Measurements from ENCODE around the gene PTPMT1.

PTPMT1 gene

GRCh38 chr11:47599902-47600301 lies 34.5 kb downstream of the PTPMT1 start:
- Histone ChIP-seq H3K4me2 (ENCODE audit: low read depth, low read length, poor library complexity, severe bottlenecking) (no peak overlapping the region), H3K9me2 (replicated peaks; ENCODE audit: insufficient read depth, low read length) (no peaks in the 10 kb centered on the region), H4K20me1 (ENCODE audit: low read depth, low read length) (no peaks in the 10 kb centered on the region), H3K27me3 (ENCODE audit: low read length) (no peaks in the 10 kb centered on the region), H3K9me3 (ENCODE audit: insufficient read depth, low read length) (no peaks in the 10 kb centered on the region), H3F3A (ENCODE audit: insufficient read depth) (no peaks in the 10 kb centered on the region), H2AFZ (ENCODE audit: low read depth, low read length, severe bottlenecking) (no peak overlapping the region), H3K79me2 (ENCODE audit: insufficient read depth, low read length) (no peaks in the 10 kb centered on the region), H3K36me3 (ENCODE audit: low read length) (no peaks in the 10 kb centered on the region), H3K27ac (ENCODE audit: low read depth, low read length) (no peak overlapping the region), H3K9ac (ENCODE audit: low read length) (no peak overlapping the region), H3K4me3 (ENCODE audit: insufficient read depth, low read length, poor library complexity, severe bottlenecking) (no peak overlapping the region)
- no peak for TF ChIP-seq CTCF (IDR thresholded peaks at IDR 0.05; ENCODE audit: insufficient read depth, low read length, poor library complexity, severe bottlenecking)
- no peak for TF ChIP-seq EZH2phosphoT487 (conservative IDR thresholded peaks at IDR 0.05; ENCODE audit: low read length)

GRCh38 chr11:47603295-47603694 lies 37.9 kb downstream of the PTPMT1 start:
- Histone ChIP-seq H3K79me2 (ENCODE audit: insufficient read depth, low read length) (no peaks in the 10 kb centered on the region), H4K20me1 (ENCODE audit: low read depth, low read length) (no peaks in the 10 kb centered on the region), H3K27me3 (ENCODE audit: low read length) (no peaks in the 10 kb centered on the region), H3K36me3 (ENCODE audit: low read length) (no peaks in the 10 kb centered on the region), H3F3A (ENCODE audit: insufficient read depth) (no peaks in the 10 kb centered on the region), H3K9me3 (ENCODE audit: insufficient read depth, low read length) (no peaks in the 10 kb centered on the region), H2AFZ (ENCODE audit: low read depth, low read length, severe bottlenecking) (no peak overlapping the region), H3K9ac (ENCODE audit: low read length) (no peak overlapping the region), H3K4me2 (ENCODE audit: low read depth, low read length, poor library complexity, severe bottlenecking) (no peak overlapping the region), H3K27ac (ENCODE audit: low read depth, low read length) (no peak overlapping the region), H3K4me3 (ENCODE audit: insufficient read depth, low read length, poor library complexity, severe bottlenecking) (no peak overlapping the region), H3K9me2 (replicated peaks; ENCODE audit: insufficient read depth, low read length) (no peaks in the 10 kb centered on the region)
- TF ChIP-seq CTCF (IDR thresholded peaks at IDR 0.05; ENCODE audit: insufficient read depth, low read length, poor library complexity, severe bottlenecking) (no peak), EZH2phosphoT487 (conservative IDR thresholded peaks at IDR 0.05; ENCODE audit: low read length) (no peak)

- H3K79me2 ChIP-seq (ENCODE audit: insufficient read depth, low read length), result no peaks in the 10 kb centered on the region
- no peaks in the 10 kb centered on the region for H4K20me1 ChIP-seq (ENCODE audit: low read depth, low read length)
- no peaks in the 10 kb centered on the region for H3K9me3 ChIP-seq (ENCODE audit: insufficient read depth, low read length)
- H3F3A ChIP-seq (ENCODE audit: insufficient read depth), result no peaks in the 10 kb centered on the region
- no peak overlapping the region for H3K4me3 ChIP-seq (ENCODE audit: insufficient read depth, low read length, poor library complexity, severe bottlenecking)
- H3K27ac ChIP-seq (ENCODE audit: low read depth, low read length), result no peak overlapping the region
- no peak overlapping the region for H2AFZ ChIP-seq (ENCODE audit: low read depth, low read length, severe bottlenecking)
- H3K9me2 ChIP-seq (replicated peaks; ENCODE audit: insufficient read depth, low read length), result no peaks in the 10 kb centered on the region
- H3K27me3 ChIP-seq (ENCODE audit: low read length), result no peaks in the 10 kb centered on the region
- TF ChIP-seq CTCF (IDR thresholded peaks at IDR 0.05; ENCODE audit: insufficient read depth, low read length, poor library complexity, severe bottlenecking), result no peak
- H3K9ac ChIP-seq (ENCODE audit: low read length), result no peak overlapping the region
- H3K4me2 ChIP-seq (ENCODE audit: low read depth, low read length, poor library complexity, severe bottlenecking), result no peak overlapping the region
- H3K36me3 ChIP-seq (ENCODE audit: low read length), result no peaks in the 10 kb centered on the region
These were observed 40.5 kb downstream of the PTPMT1 start for GRCh38 chr11:47605921-47606320.

GRCh38 chr11:47606731-47607130 lies 41.3 kb downstream of the PTPMT1 start:
- Histone ChIP-seq H3K9ac (ENCODE audit: low read length) (no peak overlapping the region), H3K27ac (ENCODE audit: low read depth, low read length) (no peak overlapping the region), H3K79me2 (ENCODE audit: insufficient read depth, low read length) (no peaks in the 10 kb centered on the region), H3K9me3 (ENCODE audit: insufficient read depth, low read length) (no peaks in the 10 kb centered on the region), H2AFZ (ENCODE audit: low read depth, low read length, severe bottlenecking) (no peak overlapping the region), H4K20me1 (ENCODE audit: low read depth, low read length) (no peaks in the 10 kb centered on the region), H3K27me3 (ENCODE audit: low read length) (no peaks in the 10 kb centered on the region), H3K4me2 (ENCODE audit: low read depth, low read length, poor library complexity, severe bottlenecking) (no peak overlapping the region), H3F3A (ENCODE audit: insufficient read depth) (no peaks in the 10 kb centered on the region), H3K36me3 (ENCODE audit: low read length) (no peaks in the 10 kb centered on the region), H3K9me2 (replicated peaks; ENCODE audit: insufficient read depth, low read length) (no peaks in the 10 kb centered on the region), H3K4me3 (ENCODE audit: insufficient read depth, low read length, poor library complexity, severe bottlenecking) (no peak overlapping the region)
- TF ChIP-seq EZH2phosphoT487 (conservative IDR thresholded peaks at IDR 0.05; ENCODE audit: low read length), result no peak
- TF ChIP-seq CTCF (IDR thresholded peaks at IDR 0.05; ENCODE audit: insufficient read depth, low read length, poor library complexity, severe bottlenecking), result no peak
